ENCODE measurements around the gene SEMA6A.

The SEMA6A gene

DNA sequence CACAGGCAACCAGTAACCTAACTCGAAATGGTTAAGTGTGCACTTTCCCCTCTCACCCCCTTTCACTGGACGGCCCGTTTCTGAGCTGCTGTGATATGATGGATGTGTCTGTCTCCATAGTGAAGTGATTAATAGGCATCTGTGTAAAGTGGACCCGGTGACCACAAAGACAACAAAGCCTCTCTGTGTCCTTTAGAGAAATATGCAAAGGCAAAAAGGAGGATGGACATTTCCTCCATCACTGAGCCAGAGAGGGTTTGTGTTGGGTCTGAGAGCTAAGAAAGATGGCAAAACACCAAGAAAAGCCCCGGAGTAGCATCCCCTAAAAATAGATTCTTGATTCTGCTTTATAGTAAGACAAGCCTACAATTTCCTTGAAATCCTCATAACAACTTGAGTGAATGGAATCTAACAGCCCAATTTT lies 120.6 kb downstream of the SEMA6A start:
- no peak for DNase-seq

DNA sequence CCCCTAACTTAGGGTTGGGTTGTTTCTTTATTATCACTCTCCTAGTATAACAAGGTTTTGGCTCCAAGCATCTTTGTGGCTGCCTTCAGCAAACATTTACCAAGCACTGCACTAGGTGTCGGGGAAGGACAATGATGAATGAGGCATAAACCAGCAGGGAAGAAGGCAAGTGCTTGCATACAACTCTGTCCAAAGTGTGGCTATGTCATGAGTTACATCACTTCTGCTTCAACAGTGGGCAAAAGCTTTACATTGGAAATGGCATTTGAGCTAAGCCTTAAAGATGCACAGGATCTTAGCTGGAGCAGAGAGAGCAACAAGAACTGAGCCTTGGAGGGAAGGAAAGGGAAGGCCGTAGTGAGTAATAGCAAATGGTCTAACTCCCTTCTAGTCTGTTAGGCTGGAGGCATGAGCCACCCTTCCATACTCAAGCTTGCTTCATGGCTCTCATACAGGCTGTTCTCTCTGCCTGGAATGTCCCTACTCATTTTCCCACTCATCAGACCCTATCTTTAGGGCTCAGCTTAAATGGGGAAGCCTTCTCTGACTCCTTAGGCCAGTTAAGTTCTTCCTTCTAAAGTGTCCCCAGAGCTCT lies 121.8 kb downstream of the SEMA6A start:
- DNase-seq, result no peak

DNA sequence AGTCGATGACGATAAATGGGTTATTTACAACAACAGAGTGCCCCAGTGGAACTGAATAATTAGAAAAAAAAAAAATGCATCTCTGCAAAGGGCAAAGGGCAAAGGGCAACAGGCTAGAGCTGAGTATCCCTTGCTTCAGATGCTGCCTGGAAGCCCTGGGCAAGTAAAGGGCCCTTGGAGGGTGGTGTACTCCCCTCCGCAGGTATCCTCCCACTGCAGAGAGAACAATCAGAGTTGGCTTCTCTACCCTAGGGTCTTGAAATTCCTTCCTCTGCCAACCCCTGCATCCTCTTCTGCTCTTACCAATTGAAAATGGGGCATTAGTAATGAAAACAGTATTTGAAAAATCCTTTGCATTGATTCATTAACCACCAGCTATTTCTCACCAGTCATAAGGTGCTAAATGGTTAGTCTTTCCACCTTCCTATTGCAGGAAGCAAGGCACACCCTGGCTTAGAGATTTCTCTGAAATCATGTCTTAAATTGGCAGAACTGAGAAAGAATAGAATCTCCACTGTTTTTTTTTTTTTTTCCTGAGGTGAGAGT lies 122.6 kb downstream of the SEMA6A start:
- no peak for DNase-seq

DNA sequence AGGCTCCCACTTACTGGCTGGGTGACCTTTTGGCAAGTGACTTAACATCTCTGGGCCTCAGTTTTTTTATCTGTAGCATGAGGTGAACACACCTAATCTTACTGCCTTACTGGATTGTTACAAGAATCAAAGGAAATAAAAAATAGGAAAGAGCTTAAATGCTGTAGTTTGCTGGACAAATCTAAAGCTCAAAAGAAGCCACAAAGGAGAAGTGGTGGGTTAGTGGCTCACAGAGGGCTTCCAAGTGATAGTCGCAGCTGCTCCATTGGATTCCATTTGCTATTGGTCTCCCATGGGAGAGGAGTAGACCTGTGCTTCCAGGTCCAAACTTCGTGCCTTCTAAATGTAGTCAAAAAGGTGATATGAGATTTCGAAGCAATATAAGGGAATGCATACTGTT lies 123.6 kb downstream of the SEMA6A start:
- no peak for DNase-seq

DNA sequence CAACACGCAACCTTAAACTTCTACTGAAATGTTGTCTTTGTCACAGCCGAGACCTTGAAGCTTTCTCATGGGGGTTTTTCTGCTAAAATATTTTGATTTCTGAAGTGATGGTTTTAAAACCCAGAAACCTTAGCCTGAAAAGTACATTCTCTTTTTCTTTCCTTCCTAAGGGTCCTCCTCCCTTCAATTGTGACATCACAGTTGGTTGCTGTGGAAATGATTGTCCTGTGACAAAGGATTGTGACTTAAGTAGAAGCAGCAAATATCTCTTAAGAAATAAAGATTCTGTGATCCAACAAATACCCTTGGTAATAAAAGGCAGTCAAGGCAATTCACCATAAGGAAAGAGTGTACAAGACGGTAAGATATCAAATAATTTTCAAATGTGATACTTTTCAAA lies 125.2 kb downstream of the SEMA6A start:
- no peak for DNase-seq

DNA sequence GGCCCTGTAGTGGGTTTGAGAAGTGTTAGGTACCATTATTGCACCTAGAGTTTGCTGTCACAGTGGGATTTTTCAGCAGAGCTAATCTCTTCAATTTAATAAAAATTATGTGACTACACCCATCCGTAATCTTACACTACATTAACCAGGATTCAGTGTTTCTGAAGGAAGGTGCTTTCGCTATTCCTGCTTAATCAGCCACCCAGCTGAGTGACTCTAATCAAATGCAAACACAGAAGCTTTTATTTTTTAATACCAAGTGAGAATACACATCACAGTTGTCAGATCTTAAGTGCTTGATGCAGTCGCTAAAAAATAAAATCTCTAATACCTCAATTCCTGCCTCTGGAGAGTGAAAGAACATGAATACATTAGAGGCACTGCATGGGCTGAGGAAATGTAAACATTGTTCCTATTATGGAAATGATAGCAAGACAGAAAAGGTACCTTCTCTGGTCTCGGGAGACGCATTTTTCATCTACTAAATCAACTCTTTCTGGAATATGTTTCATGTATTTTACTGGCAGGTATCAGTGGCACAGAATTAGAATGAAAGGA lies 125.7 kb downstream of the SEMA6A start:
- no peak for DNase-seq

DNA sequence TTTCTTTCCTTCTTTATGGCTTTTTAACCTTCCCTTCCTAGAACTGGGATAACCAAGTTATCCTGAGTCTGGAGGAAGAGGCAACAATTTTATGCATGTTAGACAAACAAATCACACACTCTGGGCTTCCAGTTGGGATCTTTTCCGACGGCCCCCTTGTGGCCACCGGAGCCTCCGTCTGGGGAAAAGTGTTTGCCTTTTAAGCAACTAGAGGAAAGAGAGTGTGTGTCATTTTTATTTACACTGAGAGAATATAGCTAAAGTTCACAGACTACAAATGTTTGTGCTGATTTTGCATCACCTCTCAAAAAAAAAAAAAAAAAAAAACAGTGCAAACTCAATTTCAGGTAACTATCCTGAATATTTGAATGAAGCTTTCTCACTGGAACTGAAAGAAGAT lies 126.2 kb downstream of the SEMA6A start:
- DNase-seq, result no peak

DNA sequence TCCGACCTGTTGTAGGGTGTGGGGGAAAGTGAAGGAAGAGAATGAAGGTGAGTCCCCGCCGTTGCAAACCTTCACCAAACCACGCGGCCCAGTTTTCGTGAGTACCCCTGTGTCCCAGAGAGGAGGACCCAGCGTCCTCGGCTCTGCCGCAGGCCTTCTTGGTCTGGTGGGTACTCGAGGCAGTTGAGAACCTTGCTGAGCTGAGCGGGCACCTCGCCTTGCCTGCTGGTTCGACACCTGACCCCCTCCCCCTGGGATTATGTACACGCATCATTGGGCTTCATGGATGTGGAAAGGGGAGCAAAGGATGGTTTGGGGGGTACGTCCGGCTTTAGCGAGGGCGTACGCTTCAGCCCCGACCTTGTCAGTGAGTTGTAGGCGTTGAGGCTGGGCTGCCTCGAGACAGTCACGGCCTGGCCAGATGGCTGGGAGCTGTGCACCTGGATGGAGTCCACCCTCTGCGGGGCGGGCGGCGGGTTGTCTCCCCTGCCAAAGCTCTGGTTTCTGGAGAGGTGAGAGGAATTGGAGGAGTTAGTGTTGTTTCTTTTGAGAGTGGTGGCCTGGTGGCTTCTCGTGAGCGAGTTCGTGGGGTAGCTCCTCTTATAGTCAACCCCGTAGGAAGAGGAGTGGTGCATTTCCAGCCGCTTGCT lies 128.1 kb downstream of the SEMA6A start:
- no peak for DNase-seq

DNA sequence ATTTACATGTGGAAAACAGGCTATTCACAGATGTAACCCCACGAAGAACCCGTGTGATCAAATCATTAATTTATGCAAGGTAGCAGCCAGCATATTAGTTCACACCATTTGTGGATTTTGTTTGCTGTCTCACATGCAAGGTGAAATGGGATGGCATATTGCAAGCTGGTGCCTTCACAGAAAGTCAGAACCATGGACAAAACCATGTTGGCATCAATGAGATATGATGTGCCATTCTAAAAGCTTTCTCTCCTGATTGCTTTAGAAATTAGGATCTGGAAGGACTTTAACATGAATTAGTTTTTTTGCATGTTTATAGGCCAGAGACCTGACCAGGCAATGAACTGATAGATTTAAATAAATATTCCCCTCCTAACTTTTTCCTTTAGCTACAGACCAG lies 129.3 kb downstream of the SEMA6A start:
- DNase-seq, result no peak

DNA sequence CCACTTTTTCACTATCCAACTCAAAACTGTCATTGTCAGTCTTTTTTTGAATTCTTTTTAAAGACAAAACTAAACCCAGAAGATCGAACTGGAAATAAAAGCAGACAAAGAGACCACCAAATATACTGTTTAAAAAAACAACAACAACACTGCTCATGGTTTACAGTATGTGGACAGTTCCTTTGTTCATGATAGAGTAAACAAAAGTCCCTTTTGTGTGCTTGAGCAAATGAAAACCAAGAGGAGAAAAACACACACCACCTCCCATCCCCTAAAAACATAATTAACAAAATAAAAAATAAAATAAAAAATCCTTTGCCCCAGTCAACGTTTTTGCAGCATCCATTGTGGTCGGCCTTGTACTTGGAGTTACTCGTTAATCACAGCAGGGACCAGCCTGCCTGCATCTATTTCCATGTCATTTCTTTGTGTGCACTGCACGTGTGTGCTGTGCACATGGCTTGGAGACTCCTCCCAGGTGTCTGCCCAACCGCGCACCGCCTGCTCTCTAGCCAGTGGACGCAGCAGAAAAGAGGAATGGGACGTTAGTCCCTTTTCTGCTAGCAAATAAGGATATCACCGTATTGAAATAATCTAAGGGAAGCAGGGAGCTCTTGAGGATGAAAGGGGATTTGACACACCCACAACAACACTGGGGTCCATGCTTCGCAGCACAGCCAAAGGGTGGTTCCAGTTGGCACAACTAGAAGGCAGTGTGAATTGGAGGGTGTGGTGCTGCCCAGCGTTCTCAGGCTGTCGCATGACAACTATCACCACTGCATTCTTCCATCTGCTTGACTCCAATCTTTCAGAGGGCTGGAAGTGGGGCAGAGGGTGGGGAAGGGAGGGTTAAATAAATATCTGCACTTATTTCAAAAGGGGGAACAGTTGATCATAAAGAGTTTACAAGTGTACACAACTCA lies 130.0 kb downstream of the SEMA6A start:
- DNase-seq, result no peak

DNA sequence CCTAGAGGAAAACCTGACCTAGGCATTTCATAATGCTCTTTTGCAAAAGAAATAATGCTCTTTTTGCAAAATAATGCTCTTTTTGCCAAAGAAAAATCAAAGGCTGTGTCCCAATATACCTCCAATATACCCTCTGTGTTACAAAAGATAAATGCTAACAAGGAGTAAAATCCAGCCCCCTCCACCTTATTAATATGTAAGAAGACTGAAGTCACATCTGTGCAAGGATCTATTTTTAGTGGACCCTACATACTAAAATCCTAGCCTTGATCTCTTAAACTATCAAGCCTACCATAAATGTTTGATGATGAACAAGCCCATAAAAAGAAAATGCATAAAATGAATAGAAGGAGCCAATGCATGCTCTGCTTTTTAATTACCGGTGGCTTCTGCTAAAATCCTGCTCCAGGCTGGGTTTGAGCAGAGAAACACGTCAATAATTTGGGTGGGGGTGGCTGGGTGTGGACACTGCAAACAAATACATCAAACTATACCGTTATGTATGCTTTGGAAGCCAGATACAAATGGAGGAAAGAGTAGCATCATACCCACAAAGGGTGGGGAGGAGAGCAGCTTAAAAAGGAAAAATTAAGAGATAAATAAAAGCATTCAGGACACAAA lies 131.6 kb downstream of the SEMA6A start:
- no peak for DNase-seq

DNA sequence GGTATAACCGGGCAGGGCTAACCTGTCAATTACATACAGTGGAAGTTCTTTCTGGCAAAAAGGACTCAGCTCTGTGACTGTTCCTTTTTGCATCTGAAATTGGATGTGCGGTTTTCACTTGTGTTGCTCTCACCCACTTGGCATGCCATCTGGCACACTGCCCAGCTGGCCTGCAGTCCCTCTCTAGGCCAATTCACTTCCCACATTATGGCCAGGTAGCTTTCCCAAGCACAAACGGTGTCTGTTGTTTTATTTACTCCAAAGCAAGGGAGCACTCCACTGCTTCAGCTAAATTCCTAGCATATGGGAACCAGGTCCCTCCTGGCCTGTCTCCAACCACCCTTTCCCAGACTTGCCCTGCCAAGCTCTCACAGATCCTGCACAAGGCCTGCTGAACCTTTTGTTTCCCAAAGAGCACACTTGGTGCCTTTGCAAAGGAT lies 132.5 kb downstream of the SEMA6A start:
- DNase-seq, result peak; percentile 86

DNA sequence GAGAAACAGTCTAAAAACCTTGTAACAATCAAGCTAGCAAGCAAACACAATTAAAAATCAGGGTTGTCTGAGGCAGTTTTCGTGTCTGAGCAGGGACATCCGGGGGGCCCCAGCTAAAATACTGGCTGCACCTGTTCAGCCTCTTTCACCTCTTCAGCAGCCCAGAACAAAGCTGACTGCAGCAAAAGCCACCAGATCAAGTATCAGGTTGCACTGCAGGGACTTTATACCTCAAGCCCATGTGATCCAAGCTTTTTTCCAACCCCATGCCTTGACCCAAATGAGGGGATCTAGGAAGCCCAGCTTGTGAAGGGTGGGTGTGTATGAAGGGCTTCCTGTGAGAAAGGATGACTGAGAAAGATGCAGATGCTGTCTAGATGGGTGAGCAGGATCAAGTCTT lies 133.4 kb downstream of the SEMA6A start:
- DNase-seq, result peak; percentile 82

DNA sequence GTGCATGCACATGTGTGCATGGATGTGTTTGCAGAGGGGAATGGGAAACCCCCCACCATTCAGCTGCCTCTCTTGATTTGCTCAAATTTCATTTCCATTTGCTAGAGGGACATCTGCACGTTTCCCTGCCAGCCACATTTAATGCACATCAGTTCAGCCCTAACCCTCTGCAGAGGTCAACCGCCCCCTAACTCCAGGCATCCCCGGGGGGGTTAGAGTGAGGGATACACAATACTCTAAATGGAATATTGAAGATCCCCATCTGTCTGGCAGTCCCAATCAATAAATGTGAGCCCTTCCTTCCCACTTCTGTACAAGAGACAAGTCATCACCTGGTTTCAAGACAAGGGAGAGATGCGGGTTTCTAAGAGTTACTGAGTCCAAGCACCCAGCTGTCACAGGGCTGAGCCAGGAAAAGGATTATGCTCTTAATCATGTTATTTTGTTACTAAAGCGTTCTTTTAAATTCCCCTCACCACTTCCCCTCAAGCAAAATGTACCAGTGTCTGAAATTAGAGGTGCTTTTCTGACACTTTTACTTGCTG lies 134.1 kb downstream of the SEMA6A start:
- peak; percentile 17 for DNase-seq

DNA sequence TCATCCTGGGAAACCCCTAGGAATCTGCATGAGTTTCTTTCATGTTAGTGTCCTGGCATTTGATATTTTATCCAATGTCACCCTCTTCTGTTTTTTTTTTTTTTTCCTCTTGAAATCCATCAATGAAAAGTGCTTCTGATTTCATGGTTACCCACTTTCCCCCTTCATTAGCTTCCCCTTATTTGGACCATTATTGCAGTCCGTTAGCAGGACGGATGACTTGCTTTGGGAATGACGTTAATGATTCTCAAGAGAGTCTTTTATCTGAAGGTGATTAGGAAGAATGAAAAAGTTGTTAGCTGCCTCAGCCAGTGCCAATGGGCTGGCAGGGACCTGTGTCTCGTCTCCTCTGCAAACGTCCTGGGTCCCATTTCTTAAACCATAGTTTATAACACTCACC lies 134.7 kb downstream of the SEMA6A start:
- DNase-seq, result no peak

DNA sequence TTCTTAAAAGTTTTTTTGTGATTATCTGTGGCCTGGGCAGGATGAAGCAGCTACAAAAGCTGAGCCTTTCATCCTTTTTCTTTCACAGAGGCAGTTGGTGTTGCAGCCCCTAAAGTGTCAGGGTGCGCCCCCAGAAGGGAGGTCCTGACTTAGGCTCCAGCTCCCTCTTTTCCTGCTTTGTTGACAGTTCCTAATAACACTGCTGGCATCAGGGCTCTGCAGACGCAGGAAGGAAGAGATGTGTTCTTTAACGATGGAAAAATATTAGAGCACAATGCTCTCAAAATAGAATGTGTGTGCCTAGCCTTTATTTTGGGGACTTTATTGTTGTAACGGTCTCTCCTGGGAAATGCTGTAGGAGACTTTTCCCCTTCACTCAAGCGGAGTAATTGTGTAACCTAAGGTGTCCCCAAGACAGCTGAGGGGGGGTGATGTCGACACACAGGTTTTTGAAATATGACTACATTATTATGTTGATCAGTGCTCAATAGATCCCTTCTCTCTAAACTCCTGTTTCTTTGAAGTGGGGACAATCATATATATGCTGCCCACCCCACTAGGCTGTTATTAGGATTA lies 135.6 kb downstream of the SEMA6A start:
- DNase-seq, result no peak

DNA sequence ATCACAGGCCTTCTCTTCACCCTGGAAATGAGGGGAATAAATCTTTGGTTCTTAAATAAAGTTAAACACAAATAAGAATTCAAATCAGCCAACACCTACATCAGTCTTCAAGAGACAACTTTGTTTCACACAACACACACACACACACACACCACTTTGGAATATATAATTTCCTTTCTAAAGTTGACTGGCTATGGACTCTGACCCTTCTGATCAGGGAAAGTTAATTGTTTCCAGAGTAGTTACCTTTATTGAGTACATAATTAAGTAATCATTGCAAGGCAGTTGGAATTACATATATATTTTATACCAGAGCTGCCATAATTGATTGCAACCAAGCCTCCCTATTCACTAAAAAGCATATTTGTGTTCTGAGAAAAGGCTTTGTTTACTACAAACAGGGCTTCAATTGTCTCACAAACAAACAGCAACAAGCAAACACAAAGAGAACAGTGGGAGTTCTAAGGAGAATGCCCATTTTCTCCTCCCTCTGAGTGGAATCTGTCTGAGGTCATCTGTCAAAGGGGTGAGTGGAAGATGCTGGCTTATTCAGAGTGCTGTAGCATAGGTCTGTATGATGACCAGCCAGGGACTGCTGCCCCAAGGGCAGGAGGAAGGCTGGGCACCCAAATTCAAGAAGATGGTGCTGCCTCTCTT lies 136.6 kb downstream of the SEMA6A start:
- no peak for DNase-seq

DNA sequence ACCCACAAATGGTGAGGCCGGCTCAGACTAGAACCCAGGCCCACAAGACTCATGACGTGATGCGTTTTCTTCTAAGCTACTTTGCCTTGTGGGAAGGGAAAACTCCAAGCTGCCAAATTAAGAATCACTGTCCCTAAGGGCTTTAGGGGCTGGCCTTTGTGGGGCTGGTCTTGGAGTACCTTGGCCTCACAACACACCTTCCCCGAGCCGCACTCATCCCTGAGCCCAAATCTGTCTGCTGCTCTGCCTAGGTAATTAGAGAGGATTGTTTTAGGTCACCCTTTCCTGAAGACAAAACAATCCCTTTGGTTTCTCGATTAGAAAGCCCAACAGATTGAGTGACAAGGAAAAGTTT lies 137.3 kb downstream of the SEMA6A start:
- DNase-seq, result no peak

DNA sequence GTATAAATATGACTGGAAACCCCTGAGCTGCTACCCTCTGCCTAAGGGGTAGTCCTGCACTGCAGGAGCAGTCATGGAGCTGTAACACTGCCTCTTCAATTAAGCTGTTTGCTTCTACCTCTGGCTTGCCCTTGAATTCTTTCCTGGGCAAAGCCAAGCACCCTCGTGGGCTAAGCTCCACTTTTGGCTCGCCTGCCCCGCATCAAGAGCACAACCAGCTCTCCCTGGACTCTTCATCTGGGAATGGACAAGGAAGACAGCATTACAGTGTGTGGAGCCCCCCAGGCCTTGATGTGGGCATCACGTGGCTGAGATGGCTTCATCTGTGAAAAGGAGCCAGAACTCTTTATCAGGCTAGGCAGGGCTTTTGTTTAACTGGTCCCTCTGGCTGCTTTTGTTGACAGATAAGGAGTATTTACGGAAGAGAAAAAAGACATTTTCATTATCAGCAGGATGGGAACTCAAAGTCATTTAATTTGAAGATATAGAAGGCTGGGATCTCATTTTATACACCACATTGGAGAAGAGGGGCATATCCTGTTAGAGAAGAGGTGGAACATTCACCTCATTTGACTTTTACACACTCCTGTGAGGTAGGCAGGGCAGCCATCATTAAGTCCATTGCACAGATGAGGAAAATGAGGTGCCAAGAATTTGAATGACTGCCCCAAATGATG lies 137.8 kb downstream of the SEMA6A start:
- DNase-seq, result no peak

DNA sequence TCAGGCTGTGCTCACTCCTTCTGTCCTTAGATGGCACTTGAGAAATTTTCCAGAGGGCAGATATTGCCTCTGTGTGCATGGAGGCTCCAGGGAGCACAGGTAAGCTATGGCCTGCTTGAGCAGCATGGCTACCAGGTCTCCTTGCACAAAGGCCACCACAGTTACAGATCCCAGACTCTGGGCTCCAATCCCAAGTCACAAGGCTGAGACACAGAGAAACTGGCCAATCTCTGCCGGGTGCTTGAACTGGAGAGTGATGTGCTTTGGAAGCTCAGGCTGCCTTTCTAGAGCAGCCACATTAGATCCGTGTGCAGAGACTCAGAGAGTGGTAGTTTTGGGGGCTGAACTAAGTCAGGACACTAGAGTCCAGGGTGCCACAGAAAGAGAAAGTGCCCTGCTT lies 145.7 kb downstream of the SEMA6A start:
- no peak for DNase-seq

DNA sequence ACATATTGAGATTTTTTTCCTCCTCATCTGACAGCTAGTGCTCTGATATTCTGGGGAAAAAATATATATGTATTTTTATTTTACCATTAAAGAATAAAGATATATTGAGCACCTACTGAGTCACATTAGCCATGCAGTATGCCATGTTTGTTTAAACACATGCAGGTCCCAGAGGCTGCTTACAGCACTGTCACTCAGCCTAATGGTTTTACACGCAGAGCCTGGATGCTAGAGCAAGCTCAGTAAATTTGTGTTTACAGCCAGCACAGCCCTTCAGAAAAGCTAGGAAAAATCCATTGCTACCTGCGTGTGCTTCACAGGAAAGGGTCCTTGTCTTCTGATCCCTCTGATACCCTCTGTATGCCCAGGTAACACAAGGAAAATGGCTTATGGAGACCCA lies 146.2 kb downstream of the SEMA6A start:
- DNase-seq, result no peak

Data from RPMI8226 (cell line).